Kidney (tissue), 14 donors: ENCODE results near the gene ARHGAP20. TPM values are rescaled to one million over a fixed set of nuclear protein-coding genes. Genes with fewer than 3 reads are reported as not detected.

Experiments used
- DNase-seq, 5 donors: peaks; one replicate each; pipeline ENCODE4 v3.0.0-alpha.2; 2013 to 2020
- FAIRE-seq: peaks from 2 replicates; lab custom pipeline; 2012; peaks lifted over from hg19 to GRCh38; lab: Jason Lieb, UNC
- H3K27ac ChIP-seq, 2 donors: one replicate each; pipeline ENCODE4 v1.7.0; 2013; ENCODE audit warnings: low read depth in 2 of 2, low read length in 2 of 2, inconsistent platforms in 1 of 2
- H3K27me3 ChIP-seq: one replicate; pipeline ENCODE4 v1.7.1; 2013; ENCODE audit warnings: low read length, inconsistent platforms; ENCODE audit not compliant: control insufficient read depth, insufficient read depth
- H3K36me3 ChIP-seq, 3 donors: one replicate each; pipeline versions ENCODE4 v1.7.0 to v1.7.1; 2013; ENCODE audit warnings: low read length in 3 of 3, control low read depth in 1 of 3, inconsistent platforms in 1 of 3; ENCODE audit not compliant: insufficient read depth in 3 of 3, control insufficient read depth in 2 of 3
- H3K4me1 ChIP-seq, 3 donors: one replicate each; pipeline versions ENCODE4 v1.7.0 to v1.7.1; 2013; ENCODE audit warnings: low read length in 3 of 3, inconsistent platforms in 1 of 3, low read depth in 1 of 3; ENCODE audit not compliant: control insufficient read depth in 2 of 3, insufficient read depth in 2 of 3
- H3K4me3 ChIP-seq, 3 donors: one replicate each; pipeline versions ENCODE4 v1.7.0 to v1.8.1; 2013; ENCODE audit warnings: low read length in 3 of 3, control low read depth in 1 of 3, inconsistent platforms in 1 of 3
- H3K9ac ChIP-seq, 3 donors: one replicate each; pipeline versions ENCODE4 v1.7.0 to v1.7.1; 2013; ENCODE audit warnings: low read length in 3 of 3, control low read depth in 1 of 3, inconsistent platforms in 1 of 3
- H3K9me3 ChIP-seq, 3 donors: one replicate each; pipeline versions ENCODE4 v1.7.0 to v1.7.1; 2013; ENCODE audit warnings: low read length in 3 of 3, control low read depth in 1 of 3, inconsistent platforms in 1 of 3; ENCODE audit not compliant: control insufficient read depth in 2 of 3, insufficient read depth in 1 of 3
- CTCF ChIP-seq: IDR thresholded peaks from 3 replicates; pipeline ENCODE4 v1.5.1; 2012; ENCODE audit warnings: mild to moderate bottlenecking, moderate library complexity, borderline replicate concordance; ENCODE audit not compliant: insufficient read depth; ENCODE audit errors: extremely low read depth
- intact Hi-C: fragments of 100-400 bp; cut with DNase I; formaldehyde crosslinking; loops from one replicate; pipeline ENCODE4 v1.11.1; 2022
- polyA plus RNA-seq: library from polyadenylated mRNA; stranded (reverse); fragments of 350-450 nt; fragmentation: Illumina TruSeq; extraction: RNeasy Lipid Tissue Mini Kit (QIAGEN cat#74804); gene quantifications from one replicate; pipeline ENCODE4 v1.2.3, GENCODE V29; 2014; ENCODE audit warnings: low read depth, low replicate concordance; ENCODE audit not compliant: insufficient read depth
- total RNA-seq: library from RNA; stranded (reverse); fragmentation: NEBNext Ultra II Directional; extraction: Animal tissue kit (Norgen Biotek cat#: 25700); gene quantifications from one replicate; pipeline ENCODE4 v1.2.1, GENCODE V29; 2021
- donor health status: control.
- donor health status: control.
- donor health status: control.
- donor health status: control.
- donor health status: control.
- donor health status: DM: yes; HTN: yes; CAD: no.
- donor health status: Normal renal cell carcinoma (clear cell type).

ARHGAP20 gene
- total and polyA plus RNA-seq, 2 donors from 2014 or later: 0.11 to 1.4 TPM

- peaks cover 0 to 4% (median 0%) of the 10 kb centered on the region in 3 donors for H3K9me3 ChIP-seq
- no peaks in the 10 kb centered on the region for H3K4me1 ChIP-seq
- no peak overlapping the region for H3K9ac ChIP-seq
- no peaks in the 10 kb centered on the region for H3K36me3 ChIP-seq
- intact Hi-C loops: no loop called here
- no peaks in the 10 kb centered on the region for H3K27me3 ChIP-seq
- no peak overlapping the region for H3K27ac ChIP-seq
- no peak overlapping the region for H3K4me3 ChIP-seq
- no peak for FAIRE-seq
- no peak for DNase-seq
- TF ChIP-seq CTCF: no peak
Observed at GRCh38 chr11:110728883-110729282, 16.6 kb upstream of the ARHGAP20 start.

GRCh38 chr11:110728476-110728875 lies 16.2 kb upstream of the ARHGAP20 start:
- H3K27ac ChIP-seq: no peak overlapping the region
- peaks cover 0 to 4% (median 0%) of the 10 kb centered on the region in 3 donors for H3K9me3 ChIP-seq
- H3K27me3 ChIP-seq: no peaks in the 10 kb centered on the region
- no peaks in the 10 kb centered on the region for H3K36me3 ChIP-seq
- H3K4me3 ChIP-seq: no peak overlapping the region
- intact Hi-C loops: no loop called here
- no peaks in the 10 kb centered on the region for H3K4me1 ChIP-seq
- no peak for TF ChIP-seq CTCF
- DNase-seq: no peak
- no peak for FAIRE-seq
- no peak overlapping the region for H3K9ac ChIP-seq

GRCh38 chr11:110724358-110724757 lies 12.1 kb upstream of the ARHGAP20 start:
- Histone ChIP-seq H3K27ac (no peak overlapping the region), H3K4me3 (no peak overlapping the region), H3K4me1 (no peaks in the 10 kb centered on the region), H3K9me3 (peaks cover 0 to 4% (median 0%) of the 10 kb centered on the region in 3 donors), H3K9ac (no peak overlapping the region), H3K27me3 (no peaks in the 10 kb centered on the region), H3K36me3 (no peaks in the 10 kb centered on the region)
- TF ChIP-seq CTCF: no peak
- no peak for DNase-seq
- no peak for FAIRE-seq
- intact Hi-C loops: no loop called here
